GM12891 (cell line): ENCODE measurements around the gene PRRT3.
"Not testable (repeated sequence)": the region's sequence is repeated elsewhere in the genome, so short reads cannot be mapped to it uniquely, and the experiment has no call there.

ENCODE experiments used
- PAX5 ChIP-seq: IDR thresholded peaks from 2 replicates; pipeline ENCODE4 v1.6.1; 2011; ENCODE audit warnings: low read length, moderate library complexity, mild to moderate bottlenecking; ENCODE audit not compliant: insufficient read depth, severe bottlenecking
- POLR2A ChIP-seq: IDR thresholded peaks from 2 replicates; pipeline ENCODE4 v1.6.1; 2011; ENCODE audit warnings: low read depth, low read length, control low read depth
- POLR2AphosphoS5 ChIP-seq: IDR thresholded peaks from 2 replicates; pipeline ENCODE4 v1.6.1; 2011; ENCODE audit warnings: low read depth, low read length, control low read depth
- SPI1 ChIP-seq: IDR thresholded peaks from 2 replicates; pipeline ENCODE4 v1.6.1; 2011; ENCODE audit warnings: low read depth, low read length, control low read depth
- TAF1 ChIP-seq: IDR thresholded peaks from 2 replicates; pipeline ENCODE4 v1.6.1; 2011; ENCODE audit warnings: low read depth, low read length, control low read depth

DNA sequence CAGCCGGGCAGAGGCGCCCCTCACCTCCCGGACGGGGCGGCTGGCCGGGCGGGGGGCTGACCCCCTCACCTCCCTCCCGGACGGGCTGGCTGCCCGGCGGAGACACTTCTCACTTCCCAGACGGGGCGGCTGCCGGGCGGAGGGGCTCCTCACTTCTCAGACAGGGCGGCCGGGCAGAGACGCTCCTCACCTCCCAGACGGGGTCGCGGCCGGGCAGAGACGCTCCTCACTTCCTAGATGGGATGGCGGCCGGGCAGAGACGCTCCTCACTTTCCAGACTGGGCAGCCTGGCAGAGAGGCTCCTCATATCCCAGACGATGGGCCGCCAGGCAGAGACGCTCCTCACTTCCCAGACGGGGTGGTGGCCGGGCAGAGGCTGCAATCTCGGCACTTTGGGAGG is 12.3 kb downstream of the PRRT3 start:
- not testable (repeated sequence) for TF ChIP-seq POLR2AphosphoS5, TAF1, POLR2A, SPI1, PAX5
